HepG2 (cell line): ENCODE results near the gene MRPL51. TPM values are rescaled to one million over a fixed set of nuclear protein-coding genes. Genes with fewer than 3 reads are reported as not detected.

Experiments
- ARHGAP35 ChIP-seq: sonication (generic); formaldehyde crosslinking; IDR thresholded peaks from 2 replicates; pipeline ENCODE4 v1.9.0; 2022; ENCODE audit warnings: mild to moderate bottlenecking, inconsistent platforms, moderate library complexity, missing genetic modification reagents, borderline replicate concordance
- BCLAF1 ChIP-seq: fragments of 450-650 bp; IDR thresholded peaks from 2 replicates; pipeline ENCODE4 v1.6.1; 2017; ENCODE audit warnings: mild to moderate bottlenecking
- CAMTA2 ChIP-seq: sonication (generic); formaldehyde crosslinking; IDR thresholded peaks from 2 replicates; pipeline ENCODE4 v1.4.0; 2020; ENCODE audit warnings: mild to moderate bottlenecking, missing genetic modification reagents, borderline replicate concordance
- GMEB1 ChIP-seq: sonication (generic); formaldehyde crosslinking; IDR thresholded peaks from 2 replicates; pipeline ENCODE4 v1.5.1; 2020; ENCODE audit warnings: missing genetic modification reagents, mild to moderate bottlenecking, borderline replicate concordance
- KDM6A ChIP-seq: IDR thresholded peaks from 2 replicates; pipeline ENCODE4 v1.6.1; 2016; ENCODE audit warnings: low read depth
- KMT2B ChIP-seq: IDR thresholded peaks from 2 replicates; pipeline ENCODE4 v1.6.1; 2016; ENCODE audit warnings: missing genetic modification reagents, missing compliant biosample characterization
- MED13 ChIP-seq: sonication (generic); formaldehyde crosslinking; IDR thresholded peaks from 2 replicates; pipeline ENCODE4 v1.5.0; 2020; ENCODE audit warnings: missing genetic modification reagents
- PHB2 ChIP-seq: fragments of 450-650 bp; IDR thresholded peaks from 2 replicates; pipeline ENCODE4 v1.6.1; 2018; ENCODE audit not compliant: partially characterized antibody
- SCMH1 ChIP-seq: sonication (generic); formaldehyde crosslinking; IDR thresholded peaks from 2 replicates; pipeline ENCODE4 v1.9.0; 2021; ENCODE audit warnings: missing genetic modification reagents, mild to moderate bottlenecking, borderline replicate concordance
- SMARCC2 ChIP-seq: fragments of 450-650 bp; IDR thresholded peaks from 2 replicates; pipeline ENCODE4 v1.6.1; 2017; ENCODE audit warnings: antibody characterized with exemption, mild to moderate bottlenecking
- SMC3 ChIP-seq: IDR thresholded peaks from 2 replicates; pipeline ENCODE4 v1.6.1; 2011; ENCODE audit warnings: low read length, improper control_type of control experiment
- SP4 ChIP-seq: sonication (generic); formaldehyde crosslinking; IDR thresholded peaks from 2 replicates; pipeline ENCODE4 v1.8.1; 2023; ENCODE audit warnings: mild to moderate bottlenecking, missing genetic modification reagents
- TBX3 ChIP-seq: fragments of 450-650 bp; IDR thresholded peaks from 2 replicates; pipeline ENCODE4 v1.6.1; 2017; ENCODE audit warnings: antibody characterized with exemption, mild to moderate bottlenecking, inconsistent platforms, borderline replicate concordance
- THYN1 ChIP-seq: sonication (generic); formaldehyde crosslinking; IDR thresholded peaks from 2 replicates; pipeline ENCODE4 v1.8.1; 2023; ENCODE audit warnings: low read depth, mild to moderate bottlenecking, moderate library complexity, missing genetic modification reagents, borderline replicate concordance
- ZNF660 ChIP-seq: sonication (generic); formaldehyde crosslinking; IDR thresholded peaks from 2 replicates; pipeline ENCODE4 v1.5.1; 2020; ENCODE audit warnings: mild to moderate bottlenecking, low read depth, missing genetic modification reagents, borderline replicate concordance
- ZNF724P ChIP-seq: sonication (generic); formaldehyde crosslinking; IDR thresholded peaks from 2 replicates; pipeline ENCODE4 v1.8.0; 2022; ENCODE audit warnings: missing genetic modification reagents, borderline replicate concordance
- polyA plus RNA-seq, 8 experiments: library from polyadenylated mRNA; depleted of rRNA in 3 of 8; stranded (reverse) in 7 of 8; unstranded in 1 of 8; fragments of >200 nt; fragmentation: Illumina TruSeq in 4 of 8; extraction: Trizol in 4 of 8; gene quantifications; 2 replicates each; pipeline versions ENCODE4 v1.2.1 to v1.2.3, GENCODE V29; 2011 to 2016; ENCODE audit warnings: low read depth in 4 of 8, missing spikeins in 1 of 8, mixed read lengths in 1 of 8; ENCODE audit not compliant: insufficient read depth in 1 of 8
- total RNA-seq, 5 experiments: library from RNA; depleted of rRNA; stranded (reverse); fragments of >200 nt; fragmentation: Illumina TruSeq; extraction: Trizol; gene quantifications; 2 replicates each; pipeline ENCODE4 v1.2.3, GENCODE V29; 2016; ENCODE audit warnings: low read depth in 1 of 5
- TF ChIP-seq, protein P1 (sequence below): sonication (generic); formaldehyde crosslinking; IDR thresholded peaks from 2 replicates; pipeline ENCODE4 v1.8.0; 2022; ENCODE audit warnings: mild to moderate bottlenecking, missing genetic modification reagents, moderate library complexity
- TF ChIP-seq, protein P2 (sequence below): sonication (generic); formaldehyde crosslinking; IDR thresholded peaks from 2 replicates; pipeline ENCODE4 v1.4.0; 2020; ENCODE audit warnings: missing genetic modification reagents
- TF ChIP-seq, protein P3 (sequence below): sonication (generic); formaldehyde crosslinking; IDR thresholded peaks from 2 replicates; pipeline ENCODE4 v1.4.0; 2020; ENCODE audit warnings: missing genetic modification reagents, borderline replicate concordance

The MRPL51 gene
- total and polyA plus RNA-seq, 2 of the 13 experiments (the other 11 are each of a cell fraction or from before 2014, with no cell fraction given) = 64.8 to 278 TPM

DNA sequence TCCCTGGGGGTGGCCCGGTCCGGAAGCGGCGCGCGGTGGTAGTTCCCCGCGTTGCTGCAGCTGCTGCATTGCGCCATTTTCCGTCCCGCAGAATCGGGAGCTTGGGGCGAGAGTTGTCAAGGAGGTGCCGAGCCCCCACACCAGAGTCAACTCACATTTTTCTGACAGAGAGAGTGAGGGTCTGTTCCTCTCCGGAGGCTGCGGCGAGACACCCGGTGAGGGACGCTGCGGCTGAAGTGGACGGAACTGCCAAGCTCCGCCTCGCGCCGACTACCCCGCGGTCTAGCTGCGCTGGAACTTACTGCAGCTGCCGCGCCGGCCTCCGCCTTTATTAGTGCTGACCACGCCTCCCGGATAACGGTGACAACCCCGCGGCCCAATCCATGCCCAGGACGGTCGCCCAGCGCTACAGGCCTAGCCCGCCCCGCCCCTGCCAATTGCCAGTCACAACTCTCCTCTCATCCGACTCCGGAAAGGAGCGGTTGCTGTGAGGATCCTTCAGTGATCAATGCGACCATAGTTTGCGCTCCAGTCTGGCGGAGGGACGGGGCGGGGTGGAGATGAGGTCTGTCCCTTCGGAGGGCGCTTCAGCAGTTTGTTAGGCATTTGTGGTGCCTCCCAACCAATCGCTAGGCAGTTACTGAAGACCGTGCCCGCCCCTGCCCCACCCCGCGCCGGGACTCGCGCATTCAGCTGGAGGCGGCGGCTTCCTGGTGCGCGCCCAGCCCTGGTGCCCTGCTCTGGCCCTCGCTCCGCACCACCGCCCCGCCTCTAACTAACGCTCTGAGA lies 22.5 kb downstream of the MRPL51 start, which contains the start of gene VAMP1 (continued):
- TF ChIP-seq, protein P1, sequence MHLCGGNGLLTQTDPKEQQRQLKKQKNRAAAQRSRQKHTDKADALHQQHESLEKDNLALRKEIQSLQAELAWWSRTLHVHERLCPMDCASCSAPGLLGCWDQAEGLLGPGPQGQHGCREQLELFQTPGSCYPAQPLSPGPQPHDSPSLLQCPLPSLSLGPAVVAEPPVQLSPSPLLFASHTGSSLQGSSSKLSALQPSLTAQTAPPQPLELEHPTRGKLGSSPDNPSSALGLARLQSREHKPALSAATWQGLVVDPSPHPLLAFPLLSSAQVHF (CRISPR knock-in tag) = no peak; the same call in 1 of the 2 replicates
- TF ChIP-seq ARHGAP35 (CRISPR knock-in tag) (no peak; the same call in 1 of the 2 replicates), THYN1 (no peak; the same call in 1 of the 2 replicates), MED13 (CRISPR knock-in tag) (no peak), SMARCC2 (no peak), KDM6A (CRISPR knock-in tag) (no peak), PHB2 (no peak), BCLAF1 (no peak), KMT2B (peak; percentile 76), SCMH1 (CRISPR knock-in tag) (no peak), ZNF724P (CRISPR knock-in tag) (no peak), CAMTA2 (0 out of 2 replicates have a peak, but pooled peaks have one; percentile 81), TBX3 (no peak), SP4 (CRISPR knock-in tag) (peak; percentile 99), SMC3 (no peak), ZNF660 (CRISPR knock-in tag) (no peak), GMEB1 (CRISPR knock-in tag) (peak; percentile 58; the same call in 1 of the 2 replicates)
- TF ChIP-seq, protein P2, sequence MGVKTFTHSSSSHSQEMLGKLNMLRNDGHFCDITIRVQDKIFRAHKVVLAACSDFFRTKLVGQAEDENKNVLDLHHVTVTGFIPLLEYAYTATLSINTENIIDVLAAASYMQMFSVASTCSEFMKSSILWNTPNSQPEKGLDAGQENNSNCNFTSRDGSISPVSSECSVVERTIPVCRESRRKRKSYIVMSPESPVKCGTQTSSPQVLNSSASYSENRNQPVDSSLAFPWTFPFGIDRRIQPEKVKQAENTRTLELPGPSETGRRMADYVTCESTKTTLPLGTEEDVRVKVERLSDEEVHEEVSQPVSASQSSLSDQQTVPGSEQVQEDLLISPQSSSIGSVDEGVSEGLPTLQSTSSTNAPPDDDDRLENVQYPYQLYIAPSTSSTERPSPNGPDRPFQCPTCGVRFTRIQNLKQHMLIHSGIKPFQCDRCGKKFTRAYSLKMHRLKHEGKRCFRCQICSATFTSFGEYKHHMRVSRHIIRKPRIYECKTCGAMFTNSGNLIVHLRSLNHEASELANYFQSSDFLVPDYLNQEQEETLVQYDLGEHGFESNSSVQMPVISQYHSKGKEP (CRISPR knock-in tag) = no peak
- TF ChIP-seq, protein P3, sequence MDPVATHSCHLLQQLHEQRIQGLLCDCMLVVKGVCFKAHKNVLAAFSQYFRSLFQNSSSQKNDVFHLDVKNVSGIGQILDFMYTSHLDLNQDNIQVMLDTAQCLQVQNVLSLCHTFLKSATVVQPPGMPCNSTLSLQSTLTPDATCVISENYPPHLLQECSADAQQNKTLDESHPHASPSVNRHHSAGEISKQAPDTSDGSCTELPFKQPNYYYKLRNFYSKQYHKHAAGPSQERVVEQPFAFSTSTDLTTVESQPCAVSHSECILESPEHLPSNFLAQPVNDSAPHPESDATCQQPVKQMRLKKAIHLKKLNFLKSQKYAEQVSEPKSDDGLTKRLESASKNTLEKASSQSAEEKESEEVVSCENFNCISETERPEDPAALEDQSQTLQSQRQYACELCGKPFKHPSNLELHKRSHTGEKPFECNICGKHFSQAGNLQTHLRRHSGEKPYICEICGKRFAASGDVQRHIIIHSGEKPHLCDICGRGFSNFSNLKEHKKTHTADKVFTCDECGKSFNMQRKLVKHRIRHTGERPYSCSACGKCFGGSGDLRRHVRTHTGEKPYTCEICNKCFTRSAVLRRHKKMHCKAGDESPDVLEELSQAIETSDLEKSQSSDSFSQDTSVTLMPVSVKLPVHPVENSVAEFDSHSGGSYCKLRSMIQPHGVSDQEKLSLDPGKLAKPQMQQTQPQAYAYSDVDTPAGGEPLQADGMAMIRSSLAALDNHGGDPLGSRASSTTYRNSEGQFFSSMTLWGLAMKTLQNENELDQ (CRISPR knock-in tag) = no peak
